Mesenchymal stem cell (in vitro differentiated cells and primary cell): ENCODE measurements around the gene KRR1.

ENCODE experiments used
- DNase-seq: peaks from one replicate; pipeline ENCODE4 v3.0.0-alpha.2; 2013
- H2AFZ ChIP-seq: one replicate; pipeline ENCODE4 v1.6.1; 2013; ENCODE audit warnings: low read depth, mild to moderate bottlenecking, control low read depth, inconsistent platforms, low read length, moderate library complexity
- H2AK5ac ChIP-seq: 2 replicates; pipeline ENCODE4 v1.6.1; 2013; ENCODE audit warnings: low read length, moderate library complexity, mild to moderate bottlenecking, inconsistent platforms; ENCODE audit not compliant: severe bottlenecking
- H2BK120ac ChIP-seq: one replicate; pipeline ENCODE4 v1.6.1; 2013; ENCODE audit warnings: low read depth, mild to moderate bottlenecking, inconsistent platforms, low read length, moderate library complexity
- H2BK12ac ChIP-seq, 2 experiments: one replicate each; pipeline ENCODE4 v1.6.1; 2013; ENCODE audit warnings: inconsistent platforms in 2 of 2, low read length in 2 of 2, mild to moderate bottlenecking in 2 of 2, moderate library complexity in 2 of 2, control low read depth in 1 of 2
- H2BK15ac ChIP-seq: one replicate; pipeline ENCODE4 v1.6.1; 2013; ENCODE audit warnings: mild to moderate bottlenecking, low read depth, inconsistent platforms; ENCODE audit not compliant: poor library complexity, severe bottlenecking
- H2BK5ac ChIP-seq: 2 replicates; pipeline ENCODE4 v1.6.1; 2013; ENCODE audit warnings: low read depth, mild to moderate bottlenecking, low read length, control low read depth, inconsistent platforms; ENCODE audit not compliant: poor library complexity, severe bottlenecking
- H3K14ac ChIP-seq, 2 experiments: one replicate each; pipeline ENCODE4 v1.6.1; 2013; ENCODE audit warnings: inconsistent platforms in 2 of 2, low read length in 2 of 2, control low read depth in 1 of 2, mild to moderate bottlenecking in 1 of 2, moderate library complexity in 1 of 2
- H3K18ac ChIP-seq, 2 experiments: one replicate each; pipeline ENCODE4 v1.6.1; 2013; ENCODE audit warnings: inconsistent platforms in 2 of 2, low read length in 2 of 2, control low read depth in 1 of 2, low read depth in 1 of 2, mild to moderate bottlenecking in 1 of 2
- H3K23ac ChIP-seq, 2 experiments: one replicate each; pipeline ENCODE4 v1.6.1; 2013; ENCODE audit warnings: inconsistent platforms in 2 of 2, low read length in 2 of 2, mild to moderate bottlenecking in 2 of 2, moderate library complexity in 2 of 2, control low read depth in 1 of 2
- H3K27ac ChIP-seq: 2 replicates; pipeline ENCODE4 v1.5.1; 2013; ENCODE audit warnings: mild to moderate bottlenecking, moderate library complexity, low read length, control low read depth, inconsistent platforms; ENCODE audit not compliant: poor library complexity, severe bottlenecking
- H3K27me3 ChIP-seq, 2 experiments: 2 replicates each; pipeline versions ENCODE4 v1.6.1 to v1.7.0; 2013; ENCODE audit warnings: low read length in 2 of 2, mild to moderate bottlenecking in 2 of 2, moderate library complexity in 2 of 2, control low read depth in 1 of 2, inconsistent platforms in 1 of 2; ENCODE audit not compliant: control insufficient read depth in 1 of 2, insufficient read depth in 1 of 2
- H3K36me3 ChIP-seq, 2 experiments: 2 replicates each; pipeline versions ENCODE4 v1.6.1 to v1.7.0; 2013; ENCODE audit warnings: low read length in 2 of 2, control low read depth in 1 of 2, inconsistent platforms in 1 of 2, low read depth in 1 of 2, mild to moderate bottlenecking in 1 of 2; ENCODE audit not compliant: insufficient read depth in 2 of 2, control insufficient read depth in 1 of 2
- H3K4ac ChIP-seq, 2 experiments: one replicate each; pipeline ENCODE4 v1.6.1; 2013; ENCODE audit warnings: inconsistent platforms in 2 of 2, low read length in 2 of 2, mild to moderate bottlenecking in 2 of 2, moderate library complexity in 2 of 2, control low read depth in 1 of 2, low read depth in 1 of 2
- H3K4me1 ChIP-seq: 2 replicates; pipeline ENCODE4 v1.6.1; 2013; ENCODE audit warnings: low read depth, low read length, control low read depth; ENCODE audit not compliant: control insufficient read depth, insufficient read depth
- H3K4me2 ChIP-seq: 2 replicates; pipeline ENCODE4 v1.6.1; 2013; ENCODE audit warnings: low read length, mild to moderate bottlenecking, inconsistent platforms; ENCODE audit not compliant: poor library complexity, severe bottlenecking
- H3K4me3 ChIP-seq, 2 experiments: 2 replicates each; pipeline versions ENCODE4 v1.5.1 to v1.7.0; 2013; ENCODE audit warnings: low read length in 2 of 2, mild to moderate bottlenecking in 2 of 2, control low read depth in 1 of 2, low read depth in 1 of 2; ENCODE audit not compliant: insufficient read depth in 1 of 2
- H3K79me1 ChIP-seq: replicated peaks from 2 replicates; pipeline ENCODE4 v1.6.1; 2013; ENCODE audit warnings: mild to moderate bottlenecking, control low read depth, low read length, inconsistent platforms; ENCODE audit not compliant: poor library complexity, severe bottlenecking
- H3K9ac ChIP-seq: 2 replicates; pipeline ENCODE4 v1.7.0; 2013; ENCODE audit warnings: mild to moderate bottlenecking, low read length, moderate library complexity
- H3K9me3 ChIP-seq: 2 replicates; pipeline ENCODE4 v1.7.0; 2013; ENCODE audit warnings: mild to moderate bottlenecking, low read length; ENCODE audit not compliant: control insufficient read depth
- H4K8ac ChIP-seq: one replicate; pipeline ENCODE4 v1.6.1; 2013; ENCODE audit warnings: inconsistent platforms, mild to moderate bottlenecking, low read length, moderate library complexity
- H4K91ac ChIP-seq: one replicate; pipeline ENCODE4 v1.6.1; 2013; ENCODE audit warnings: mild to moderate bottlenecking, low read length, inconsistent platforms
- WGBS: methylation state at CpG from one replicate; pipeline ENCODE4 v1.1.7; 2013; ENCODE audit warnings: mixed read lengths; 5-methylcytosine and 5-hydroxymethylcytosine counted together

KRR1 gene

DNA sequence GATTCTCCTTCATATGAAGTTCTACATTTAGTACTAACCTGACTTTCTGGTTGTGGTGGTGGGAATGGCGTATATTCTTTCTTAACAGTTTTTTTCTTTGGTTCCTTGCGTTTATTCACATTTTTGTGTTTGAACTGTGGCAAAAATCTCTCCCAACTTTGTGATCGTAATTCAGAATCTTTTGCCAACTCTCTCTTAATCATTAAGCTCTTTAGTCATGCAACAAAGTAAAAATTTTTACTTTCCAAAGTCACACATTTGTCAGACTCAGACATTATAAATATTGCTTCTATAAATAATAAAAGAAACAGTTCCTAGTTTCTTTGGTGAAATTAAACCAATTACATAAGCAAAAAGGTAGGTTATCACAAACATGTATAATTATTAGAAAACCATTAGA is 7.5 kb downstream of the KRR1 start:
- no peak overlapping the region for H3K4me2 ChIP-seq
- H3K36me3 ChIP-seq, result peaks cover 0 to 79% of the 10 kb centered on the region in 2 experiments
- no peak overlapping the region for H2BK5ac ChIP-seq
- H3K9ac ChIP-seq, result peak overlapping the region; percentile 98
- H2AFZ ChIP-seq, result no peak overlapping the region
- H3K4me1 ChIP-seq, result no peaks in the 10 kb centered on the region
- no peak for DNase-seq
- H3K23ac ChIP-seq, result no peak overlapping the region
- no peak overlapping the region for H3K4me3 ChIP-seq
- H3K9me3 ChIP-seq, result no peaks in the 10 kb centered on the region
- H3K27me3 ChIP-seq, result no peaks in the 10 kb centered on the region
- H4K8ac ChIP-seq, result no peak overlapping the region
- no peak overlapping the region for H2BK120ac ChIP-seq
- no peak overlapping the region for H3K18ac ChIP-seq
- no peak overlapping the region for H3K27ac ChIP-seq
- no peak overlapping the region for H4K91ac ChIP-seq
- H2AK5ac ChIP-seq, result no peak overlapping the region
- no peak overlapping the region for H3K14ac ChIP-seq
- no peak overlapping the region for H3K4ac ChIP-seq
- no peak overlapping the region for H2BK12ac ChIP-seq
- peaks cover 4% of the 10 kb centered on the region for H3K79me1 ChIP-seq
- no peak overlapping the region for H2BK15ac ChIP-seq
- WGBS, result 97% methylated on average over 2 of the region's 3 CpGs

DNA sequence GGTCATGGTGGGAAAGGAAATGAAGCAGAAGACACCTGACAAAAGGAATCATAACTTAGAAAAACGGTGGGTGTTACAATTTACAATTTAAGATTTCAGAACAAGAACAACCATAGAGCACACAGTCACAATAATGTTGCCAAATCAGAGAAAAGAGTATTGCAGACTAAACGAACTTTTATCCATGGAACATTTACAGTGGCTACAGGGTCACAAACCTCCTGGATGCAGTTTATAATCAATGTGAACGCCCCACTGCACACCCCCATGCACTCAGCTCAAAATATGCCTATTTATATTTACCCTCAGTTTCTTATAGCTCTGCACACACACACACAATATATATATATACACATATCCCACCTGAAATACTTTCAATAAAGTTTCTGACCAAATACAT is 8.0 kb downstream of the KRR1 start:
- H4K8ac ChIP-seq, result no peak overlapping the region
- no peak overlapping the region for H3K23ac ChIP-seq
- H2BK5ac ChIP-seq, result no peak overlapping the region
- H3K79me1 ChIP-seq, result peaks cover 4% of the 10 kb centered on the region
- H3K27ac ChIP-seq, result no peak overlapping the region
- no peak overlapping the region for H2AFZ ChIP-seq
- DNase-seq, result no peak
- H3K4ac ChIP-seq, result no peak overlapping the region
- no peak overlapping the region for H3K4me2 ChIP-seq
- no peak overlapping the region for H3K14ac ChIP-seq
- H3K4me3 ChIP-seq, result no peak overlapping the region
- no peak overlapping the region for H2BK15ac ChIP-seq
- WGBS, result 62% methylated on average over 3 of the region's 3 CpGs
- no peaks in the 10 kb centered on the region for H3K4me1 ChIP-seq
- peak overlapping the region; percentile 98 for H3K9ac ChIP-seq
- H4K91ac ChIP-seq, result no peak overlapping the region
- no peaks in the 10 kb centered on the region for H3K9me3 ChIP-seq
- H3K18ac ChIP-seq, result no peak overlapping the region
- no peak overlapping the region for H2BK120ac ChIP-seq
- H2AK5ac ChIP-seq, result no peak overlapping the region
- no peaks in the 10 kb centered on the region for H3K27me3 ChIP-seq
- no peak overlapping the region for H2BK12ac ChIP-seq
- H3K36me3 ChIP-seq, result peaks cover 0 to 83% of the 10 kb centered on the region in 2 experiments

DNA sequence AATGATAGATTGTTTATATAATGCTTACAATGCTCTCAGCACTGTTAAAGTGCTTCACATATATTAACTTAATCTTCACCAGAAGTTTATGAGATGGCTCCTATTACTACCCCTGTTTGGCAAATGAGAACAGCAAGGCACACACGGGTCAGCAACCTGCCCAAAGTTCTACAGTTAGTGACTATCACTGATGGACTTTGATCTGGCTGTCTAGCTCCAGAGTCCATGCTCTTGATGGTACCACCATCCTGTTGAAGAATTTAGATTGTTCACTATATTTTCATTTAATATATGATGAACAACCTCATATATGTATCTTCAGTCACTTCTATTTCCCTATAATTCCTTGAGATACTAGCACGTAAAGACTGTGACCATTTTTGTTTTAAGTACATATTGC is 20.2 kb downstream of the KRR1 start:
- Histone ChIP-seq H3K18ac (no peak overlapping the region), H2BK15ac (no peak overlapping the region), H2BK12ac (no peak overlapping the region), H3K27me3 (no peaks in the 10 kb centered on the region), H3K14ac (no peak overlapping the region), H4K91ac (no peak overlapping the region), H3K4me2 (no peak overlapping the region), H3K4me3 (no peak overlapping the region), H3K4me1 (peaks cover 1% of the 10 kb centered on the region), H3K36me3 (peaks cover 12 to 72% of the 10 kb centered on the region in 2 experiments), H3K79me1 (peaks cover 13% of the 10 kb centered on the region), H3K23ac (no peak overlapping the region), H2BK5ac (no peak overlapping the region), H3K4ac (no peak overlapping the region), H2BK120ac (no peak overlapping the region), H3K9me3 (no peaks in the 10 kb centered on the region), H3K9ac (no peak overlapping the region), H2AK5ac (no peak overlapping the region), H2AFZ (no peak overlapping the region), H4K8ac (no peak overlapping the region), H3K27ac (no peak overlapping the region)
- no peak for DNase-seq
- WGBS, result 70% methylated on average over 2 of the region's 2 CpGs

DNA sequence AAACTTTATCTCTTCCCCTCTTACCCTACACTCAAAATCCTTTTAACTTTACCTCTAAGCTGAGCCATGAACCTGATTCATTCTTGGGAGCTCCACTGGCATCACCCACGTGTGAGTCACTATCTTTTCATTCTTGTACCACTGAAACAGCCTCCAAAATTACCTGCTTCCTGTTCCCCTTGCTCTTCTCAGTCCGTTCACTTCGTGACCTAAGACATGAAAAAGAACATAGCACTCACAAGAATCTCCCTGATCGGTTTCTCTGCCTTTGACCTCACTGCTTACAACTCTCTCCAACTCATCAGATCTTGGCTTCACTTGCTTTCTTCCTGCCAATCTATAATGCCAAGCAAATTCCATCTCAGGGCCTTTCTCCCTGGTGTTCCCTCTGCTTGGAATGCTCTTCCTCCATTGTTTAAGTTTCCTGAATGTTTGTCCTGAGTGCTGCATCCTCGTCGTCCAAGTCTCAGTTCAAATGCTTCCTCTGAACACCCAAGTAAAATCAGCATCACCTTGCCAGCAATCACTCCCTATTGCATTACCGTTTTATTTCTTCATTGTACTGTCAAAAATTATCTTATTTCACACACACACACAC is 21.7 kb downstream of the KRR1 start:
- no peak overlapping the region for H2BK12ac ChIP-seq
- no peak overlapping the region for H3K4me2 ChIP-seq
- peaks cover 1% of the 10 kb centered on the region for H3K4me1 ChIP-seq
- peaks cover 11% of the 10 kb centered on the region for H3K79me1 ChIP-seq
- H3K18ac ChIP-seq, result no peak overlapping the region
- H3K23ac ChIP-seq, result no peak overlapping the region
- no peak overlapping the region for H4K91ac ChIP-seq
- no peak overlapping the region for H3K4me3 ChIP-seq
- H3K27ac ChIP-seq, result peak overlapping the region; percentile 15
- no peaks in the 10 kb centered on the region for H3K27me3 ChIP-seq
- H4K8ac ChIP-seq, result no peak overlapping the region
- no peaks in the 10 kb centered on the region for H3K9me3 ChIP-seq
- no peak overlapping the region for H2BK5ac ChIP-seq
- no peak overlapping the region for H2BK120ac ChIP-seq
- H3K36me3 ChIP-seq, result peaks cover 8 to 62% of the 10 kb centered on the region in 2 experiments
- no peak overlapping the region for H2AK5ac ChIP-seq
- no peak overlapping the region for H3K4ac ChIP-seq
- DNase-seq, result no peak
- H2AFZ ChIP-seq, result no peak overlapping the region
- H3K14ac ChIP-seq, result no peak overlapping the region
- H2BK15ac ChIP-seq, result no peak overlapping the region
- 74% methylated on average over 7 of the region's 7 CpGs for WGBS
- H3K9ac ChIP-seq, result peak overlapping the region; percentile 48
